Endothelial cell of umbilical vein (primary cell): Measurements from ENCODE around the gene GTF3C6. TPM values are rescaled to one million over a fixed set of nuclear protein-coding genes. Genes with fewer than 3 reads are reported as not detected.

Experiments
- BruUV-seq: library from RNA; stranded (reverse); fragments of 400-500 nt; replicated peaks from 2 replicates; lab custom pipeline; 2021; lab: Mats Ljungman, UMichigan
- CTCF ChIA-PET: fragments of 300-600, 350-600 bp; sonication (Branson Sonifier 250); formaldehyde crosslinking; loops from one replicate; lab custom pipeline; 2021; ENCODE audit warnings: antibody characterized with exemption, inconsistent platforms; lab: Charles Lee
- POLR2A ChIA-PET: fragments of 300-600, 350-600 bp; sonication (Branson Sonifier 250); formaldehyde crosslinking; loops from one replicate; lab custom pipeline; 2021; ENCODE audit warnings: antibody characterized with exemption, inconsistent platforms; lab: Charles Lee
- DNase-seq: peaks from one replicate; pipeline ENCODE4 v3.0.0-alpha.2; 2011; ENCODE audit warnings: low read depth, low spot score
- FAIRE-seq: peaks from 2 replicates; lab custom pipeline; 2011; peaks lifted over from hg19 to GRCh38; lab: Jason Lieb, UNC
- H2AFZ ChIP-seq: 2 replicates; pipeline ENCODE4 v1.6.0; 2012; ENCODE audit warnings: low read depth, low read length, control low read depth, inconsistent platforms
- H3K27ac ChIP-seq: 2 replicates; pipeline ENCODE4 v1.5.1; 2011; ENCODE audit warnings: low read depth, mild to moderate bottlenecking, control low read depth, low read length, moderate library complexity; ENCODE audit not compliant: insufficient read depth
- H3K27me3 ChIP-seq, 2 experiments: 2 replicates each; pipeline versions ENCODE4 v1.6.0 to v1.6.1; 2011; ENCODE audit warnings: low read length in 2 of 2, mixed read lengths in 1 of 2; ENCODE audit not compliant: control insufficient read depth in 2 of 2, insufficient read depth in 2 of 2
- H3K36me3 ChIP-seq, 2 experiments: 2 replicates in 1 of 2; 3 replicates in 1 of 2; pipeline ENCODE4 v1.5.1; 2011; ENCODE audit warnings: low read length in 2 of 2, mild to moderate bottlenecking in 1 of 2, moderate library complexity in 1 of 2; ENCODE audit not compliant: control insufficient read depth in 2 of 2, insufficient read depth in 2 of 2; ENCODE audit errors: extremely low read depth in 1 of 2
- H3K4me1 ChIP-seq: 3 replicates; pipeline ENCODE4 v1.5.1; 2011; ENCODE audit warnings: mild to moderate bottlenecking, low read length; ENCODE audit not compliant: control insufficient read depth, insufficient read depth; ENCODE audit errors: extremely low read depth
- H3K4me2 ChIP-seq: 2 replicates; pipeline ENCODE4 v1.6.1; 2011; ENCODE audit warnings: low read length, control low read depth, mixed read lengths; ENCODE audit not compliant: insufficient read depth
- H3K4me3 ChIP-seq, 3 experiments: fragments of 200-600 bp in 1 of 3; sonication (generic), shearing (Covaris generic) in 1 of 3; replicated peaks in 1 of 3; 2 replicates each; pipeline ENCODE4 v1.5.1; 2011 to 2016; ENCODE audit warnings: control low read depth in 3 of 3, low read length in 3 of 3, mild to moderate bottlenecking in 2 of 3, inconsistent platforms in 1 of 3, low read depth in 1 of 3, moderate library complexity in 1 of 3; ENCODE audit not compliant: insufficient read depth in 1 of 3
- H3K79me2 ChIP-seq: 2 replicates; pipeline ENCODE4 v1.6.0; 2012; ENCODE audit warnings: low read length, inconsistent platforms; ENCODE audit not compliant: control insufficient read depth, insufficient read depth
- H3K9ac ChIP-seq: replicated peaks from 2 replicates; pipeline ENCODE3; 2011; ENCODE audit warnings: low read length, control low read depth; ENCODE audit not compliant: insufficient read depth; ENCODE audit errors: extremely low read depth
- H3K9me1 ChIP-seq: replicated peaks from 3 replicates; pipeline ENCODE4 v1.6.0; 2011; ENCODE audit warnings: mild to moderate bottlenecking, low read length; ENCODE audit not compliant: control insufficient read depth, insufficient read depth; ENCODE audit errors: extremely low read depth
- H3K9me3 ChIP-seq: replicated peaks from 2 replicates; pipeline ENCODE4 v1.5.1; 2012; ENCODE audit warnings: low read length, inconsistent platforms; ENCODE audit not compliant: control insufficient read depth, insufficient read depth
- H4K20me1 ChIP-seq: replicated peaks from 2 replicates; pipeline ENCODE3; 2011; ENCODE audit warnings: mild to moderate bottlenecking, low read length; ENCODE audit not compliant: control insufficient read depth, insufficient read depth; ENCODE audit errors: extremely low read depth
- CTCF ChIP-seq, 2 donors: IDR thresholded peaks; 1 replicate in 1 of 2; 2 replicates in 1 of 2; pipeline ENCODE4 v1.5.1; 2011; ENCODE audit warnings: low read length in 2 of 2, mild to moderate bottlenecking in 2 of 2, moderate library complexity in 2 of 2, control low read depth in 1 of 2, inconsistent platforms in 1 of 2, low read depth in 1 of 2; ENCODE audit not compliant: insufficient read depth in 1 of 2; ENCODE audit errors: extremely low read depth in 1 of 2
- EZH2 ChIP-seq: IDR thresholded peaks from 2 replicates; pipeline ENCODE4 v1.6.1; 2012; ENCODE audit warnings: borderline replicate concordance, low read depth, mild to moderate bottlenecking, moderate library complexity, low read length, inconsistent platforms; ENCODE audit not compliant: severe bottlenecking
- FOS ChIP-seq: IDR thresholded peaks from 2 replicates; pipeline ENCODE4 v1.6.1; 2011; ENCODE audit warnings: mild to moderate bottlenecking, low read length, moderate library complexity, borderline replicate concordance; ENCODE audit not compliant: insufficient read depth
- GATA2 ChIP-seq: IDR thresholded peaks from 2 replicates; pipeline ENCODE4 v1.7.0; 2011; ENCODE audit warnings: low read depth, mild to moderate bottlenecking, moderate library complexity, mixed read lengths, low read length; ENCODE audit not compliant: insufficient read length, insufficient read depth
- JUN ChIP-seq: IDR thresholded peaks from 2 replicates; pipeline ENCODE4 v1.6.1; 2011; ENCODE audit warnings: borderline replicate concordance, low read depth; ENCODE audit not compliant: insufficient read length, insufficient read depth
- MAX ChIP-seq: IDR thresholded peaks from 2 replicates; pipeline ENCODE4 v1.6.1; 2011; ENCODE audit not compliant: insufficient read depth, insufficient read length
- MYC ChIP-seq: IDR thresholded peaks from one replicate; pipeline ENCODE4 v1.6.1; 2011; ENCODE audit warnings: mild to moderate bottlenecking, low read depth, low read length
- POLR2A ChIP-seq: IDR thresholded peaks from 2 replicates; pipeline ENCODE4 v1.6.1; 2012; ENCODE audit warnings: low read depth, mild to moderate bottlenecking, control low read depth, low read length
- POLR2AphosphoS5 ChIP-seq: IDR thresholded peaks from 2 replicates; pipeline ENCODE4 v1.6.1; 2012; ENCODE audit warnings: low read depth, mild to moderate bottlenecking, control low read depth, low read length, moderate library complexity; ENCODE audit not compliant: insufficient read depth
- dilution Hi-C: fragments of 300-500 bp; cut with MboI; formaldehyde crosslinking; loops from one replicate; pipeline ENCODE4 v1.15.0; 2019; ENCODE audit warnings: low sequenced_read_pairs; ENCODE audit not compliant: extremely low pct_ligation_motif_present
- intact Hi-C: fragments of 100-400 bp; cut with micrococcal nuclease; formaldehyde crosslinking; loops from one replicate; pipeline ENCODE4 v1.10.0; 2022
- polyA plus RNA-seq, 4 experiments: library from polyadenylated mRNA; depleted of rRNA in 3 of 4; stranded (reverse) in 3 of 4; unstranded in 1 of 4; fragments of >200 nt; gene quantifications; 2 replicates each; pipeline versions ENCODE4 v1.2.1 to v1.2.3, GENCODE V29; 2011 to 2012; ENCODE audit warnings: missing spikeins in 1 of 4
- total RNA-seq: library from RNA; stranded (reverse); gene quantifications from 2 replicates; pipeline ENCODE4 v1.2.3, GENCODE V29; 2021

Gene GTF3C6
- total and polyA plus RNA-seq, 2 donors (not counting 3 experiments of a cell fraction or from before 2014, with no cell fraction given) = 12.1 to 88.1 TPM

- Histone ChIP-seq H3K27me3 (no peaks in the 10 kb centered on the region), H3K27ac (no peak overlapping the region), H2AFZ (no peak overlapping the region), H3K36me3 (no peaks in the 10 kb centered on the region), H3K9ac (no peak overlapping the region), H3K9me3 (no peaks in the 10 kb centered on the region), H3K4me1 (peaks cover 9% of the 10 kb centered on the region), H3K9me1 (no peaks in the 10 kb centered on the region), H3K4me3 (peak overlapping the region in 1 of 3 experiments; percentile 86), H3K4me2 (peak overlapping the region; percentile 90), H3K79me2 (peaks cover 27% of the 10 kb centered on the region), H4K20me1 (no peaks in the 10 kb centered on the region)
- FAIRE-seq (no peak), DNase-seq (no peak)
- ChIA-PET CTCF (interaction anchor here (1.5 kb wide), 1 partner anchor 9 kb away, joined by 4 read pairs; no protein-coding TSS in a partner anchor), POLR2A (no interaction called here)
- intact Hi-C loops (loop anchor here (1.0 kb wide), 1 partner anchor 22 kb away; the partner anchor contains the start of gene GTF3C6), dilution Hi-C loops (no loop called here)
- no TSS peak for BruUV-seq
- no peak for TF ChIP-seq EZH2
- TF ChIP-seq JUN = no peak
- no peak for TF ChIP-seq FOS
- no peak for TF ChIP-seq GATA2
- no peak for TF ChIP-seq POLR2AphosphoS5
- no peak for TF ChIP-seq MYC
- no peak for TF ChIP-seq CTCF (IDR thresholded peaks at IDR 0.05; ENCODE audit: extremely low read depth in 1 of 2, insufficient read depth in 1 of 2, low read depth in 1 of 2, low read length in 2 of 2)
- no peak for TF ChIP-seq MAX
- no peak for TF ChIP-seq POLR2A
These were observed 22.1 kb downstream of the GTF3C6 start for GRCh38 chr6:110980648-110981047.
